Colon (tissue), 2 donors: Measurements from ENCODE around the gene FIGNL2.
"Not testable (repeated sequence)": the region's sequence is repeated elsewhere in the genome, so short reads cannot be mapped to it uniquely, and the experiment has no call there.

Experiments used
- FAIRE-seq: peaks from 2 replicates; lab custom pipeline; 2012; peaks lifted over from hg19 to GRCh38; lab: Jason Lieb, UNC
- donor health status: control.
- donor health status: control.

The FIGNL2 gene

GRCh38 chr12:51817027-51817953 lies 31.2 kb downstream of the FIGNL2 start:
- FAIRE-seq: no peak

GRCh38 chr12:51815571-51815970 lies 32.9 kb downstream of the FIGNL2 start:
- FAIRE-seq: no peak

DNA sequence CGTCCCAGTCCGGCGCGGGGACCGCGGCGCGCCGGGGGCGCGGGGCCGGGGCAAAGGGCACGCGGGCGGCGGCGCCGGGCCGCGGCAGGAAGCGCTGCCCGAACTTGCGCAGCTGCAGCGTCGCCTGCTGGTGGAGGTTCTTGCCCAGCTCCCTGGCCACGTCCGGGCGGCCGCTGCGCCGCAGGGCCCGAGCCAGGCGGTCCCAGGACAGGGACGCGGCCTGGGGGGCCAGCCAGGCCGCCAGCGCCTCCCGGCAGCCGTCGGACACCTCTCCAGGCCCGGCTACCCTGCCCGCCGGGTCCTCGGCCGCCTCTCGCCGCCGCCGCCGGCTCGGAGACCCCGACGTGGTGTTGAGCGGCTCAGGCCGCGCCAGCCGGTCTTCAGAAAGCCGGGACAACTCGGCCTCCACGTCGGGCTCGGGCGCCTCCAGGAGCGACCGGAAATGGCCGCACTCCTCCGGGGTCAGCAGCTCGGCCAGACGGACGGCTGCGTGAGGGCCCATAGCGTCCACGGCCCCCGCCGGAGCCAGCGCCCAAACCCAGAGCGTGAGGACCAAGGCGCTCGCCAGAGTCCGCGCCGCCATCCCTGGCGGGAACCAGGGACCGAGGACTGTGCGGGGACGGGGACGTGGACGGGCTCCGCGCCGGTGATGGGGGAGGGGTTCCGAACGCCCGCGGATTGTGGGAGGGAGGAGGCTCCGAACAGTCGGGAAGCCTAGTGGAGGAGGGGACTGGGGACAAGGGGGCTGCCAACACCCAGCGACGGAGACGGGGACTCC lies 34.0 kb downstream of the FIGNL2 start:
- no peak for FAIRE-seq

GRCh38 chr12:51813931-51814310 lies 34.6 kb downstream of the FIGNL2 start:
- FAIRE-seq: no peak

DNA sequence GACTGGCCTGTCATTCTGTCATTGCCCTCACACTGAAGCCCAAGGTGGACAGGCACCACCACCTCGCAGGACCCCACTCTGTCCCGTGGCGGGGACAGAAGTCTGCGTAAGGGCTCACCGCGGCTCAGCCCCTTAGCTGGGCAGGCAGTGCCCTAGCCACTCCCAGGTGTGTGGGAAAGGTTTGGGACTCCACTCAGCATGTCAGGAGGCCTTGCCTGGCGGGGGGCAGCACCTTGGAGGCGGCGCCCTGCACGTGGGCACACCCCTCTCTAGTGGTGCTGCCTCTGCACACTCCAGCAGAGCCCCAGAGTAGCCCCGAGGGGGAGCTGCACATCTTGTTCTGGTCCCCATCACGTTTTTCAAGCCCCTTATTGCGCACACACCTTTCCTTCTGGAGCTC lies 35.6 kb downstream of the FIGNL2 start:
- FAIRE-seq: no peak

DNA sequence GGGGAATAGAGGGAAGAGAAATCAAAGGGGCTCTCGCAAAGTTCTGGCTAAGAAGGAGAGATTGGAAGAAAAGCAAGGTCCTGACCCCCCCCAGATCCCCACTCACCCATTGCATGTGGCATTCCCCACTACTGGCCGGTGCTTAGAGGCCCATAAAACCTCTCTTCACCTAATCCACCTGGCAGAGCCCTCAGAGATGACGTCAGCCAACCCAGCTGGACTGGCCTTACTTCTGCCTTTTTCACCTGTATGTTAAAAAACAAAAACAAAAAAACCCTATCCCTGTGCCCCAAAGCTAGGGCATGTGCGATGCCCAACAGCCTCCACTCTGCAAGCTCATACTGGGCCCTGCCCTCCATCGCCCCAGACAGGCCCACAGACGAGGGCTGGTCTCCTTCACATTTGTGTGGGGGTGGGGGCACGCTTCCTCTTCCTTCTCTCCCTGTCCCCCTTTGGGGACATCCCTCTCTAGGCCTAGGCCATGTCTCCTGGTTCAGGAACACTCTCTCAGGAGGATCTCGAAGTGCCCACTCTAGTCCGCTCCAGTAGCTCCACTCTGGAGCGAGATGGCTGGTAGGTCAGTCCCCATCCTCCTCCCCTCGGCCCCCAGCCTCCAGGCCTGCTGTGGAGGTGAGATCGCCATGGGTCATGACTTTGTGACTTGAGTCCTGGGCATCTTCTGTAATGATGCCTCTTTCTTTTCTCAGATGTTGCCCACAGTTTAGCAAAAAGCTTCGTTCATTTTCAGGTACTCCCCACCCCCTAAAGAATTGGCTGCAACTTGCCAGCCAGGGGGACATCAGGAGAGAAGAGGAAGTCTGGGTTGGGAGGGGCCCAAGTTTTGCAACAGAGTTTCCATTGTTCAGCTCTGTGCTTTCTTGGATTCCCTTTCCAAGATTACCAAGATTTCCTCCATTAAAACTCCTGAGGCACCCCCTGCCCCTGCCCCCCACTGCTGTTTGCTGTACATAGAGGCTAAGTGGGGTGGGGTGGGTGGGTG lies 37.0 kb downstream of the FIGNL2 start:
- no peak for FAIRE-seq

DNA sequence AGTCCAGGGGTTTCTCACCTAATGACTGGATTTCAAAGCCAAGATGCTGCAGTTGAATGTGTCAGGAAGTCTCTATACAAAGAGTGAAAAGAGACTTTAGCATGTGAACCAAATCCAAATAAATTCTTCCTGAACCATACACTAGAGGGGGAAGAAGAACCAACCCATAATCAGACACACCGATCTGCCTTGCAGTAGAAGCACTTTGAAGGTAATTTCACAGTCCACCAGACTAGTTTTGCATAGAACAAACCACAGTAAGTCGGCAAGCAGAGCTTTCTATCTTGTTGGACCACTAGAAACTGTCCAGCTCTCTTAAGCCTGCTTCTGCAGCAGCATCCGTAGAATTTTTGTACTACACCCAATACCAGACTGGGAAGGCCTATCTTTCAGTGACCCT lies 39.3 kb downstream of the FIGNL2 start:
- no peak for FAIRE-seq

DNA sequence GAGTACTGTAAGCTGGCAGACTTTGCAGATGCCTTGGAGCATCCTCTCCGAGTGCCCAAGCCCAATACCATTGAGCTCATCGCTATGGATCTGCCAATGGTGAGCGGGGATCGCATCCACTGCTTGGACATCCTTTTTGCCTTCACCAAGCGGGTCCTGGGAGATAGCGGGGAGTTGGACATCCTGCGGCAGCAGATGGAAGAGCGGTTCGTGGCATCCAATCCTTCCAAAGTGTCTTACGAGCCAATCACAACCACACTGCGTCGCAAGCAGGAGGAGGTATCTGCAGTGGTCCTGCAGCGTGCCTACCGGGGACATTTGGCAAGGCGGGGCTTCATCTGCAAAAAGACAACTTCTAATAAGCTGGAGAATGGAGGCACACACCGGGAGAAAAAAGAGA lies 41.6 kb downstream of the FIGNL2 start:
- no peak for FAIRE-seq

GRCh38 chr12:51801027-51801426 lies 47.5 kb downstream of the FIGNL2 start:
- no peak for FAIRE-seq

GRCh38 chr12:51798501-51798900 lies 50.0 kb downstream of the FIGNL2 start:
- FAIRE-seq: no peak

DNA sequence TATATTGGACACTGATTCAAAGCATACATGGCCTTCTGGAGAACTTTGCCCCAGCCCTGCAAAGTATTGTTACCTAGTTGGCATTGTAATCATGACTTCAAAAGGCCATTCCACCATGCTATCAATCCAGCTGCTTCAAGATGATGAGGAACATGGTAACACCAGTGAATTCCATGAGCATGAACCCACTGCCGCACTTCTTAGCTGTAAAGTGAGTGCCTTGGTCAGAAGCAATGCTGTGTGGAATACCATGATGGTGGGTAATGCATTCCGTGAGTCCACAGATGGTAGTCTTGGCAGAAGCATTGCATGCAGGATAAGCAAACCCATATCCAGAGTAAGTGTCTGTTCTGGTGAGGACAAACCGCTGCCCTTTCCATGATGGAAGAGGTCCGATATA lies 50.5 kb downstream of the FIGNL2 start:
- FAIRE-seq: not testable (repeated sequence)

GRCh38 chr12:51797301-51797700 lies 51.2 kb downstream of the FIGNL2 start:
- FAIRE-seq: no peak

- FAIRE-seq: no peak
Observed at GRCh38 chr12:51793201-51793600, 55.3 kb downstream of the FIGNL2 start.

- no peak for FAIRE-seq
Observed at GRCh38 chr12:51792417-51792816, 56.1 kb downstream of the FIGNL2 start.

DNA sequence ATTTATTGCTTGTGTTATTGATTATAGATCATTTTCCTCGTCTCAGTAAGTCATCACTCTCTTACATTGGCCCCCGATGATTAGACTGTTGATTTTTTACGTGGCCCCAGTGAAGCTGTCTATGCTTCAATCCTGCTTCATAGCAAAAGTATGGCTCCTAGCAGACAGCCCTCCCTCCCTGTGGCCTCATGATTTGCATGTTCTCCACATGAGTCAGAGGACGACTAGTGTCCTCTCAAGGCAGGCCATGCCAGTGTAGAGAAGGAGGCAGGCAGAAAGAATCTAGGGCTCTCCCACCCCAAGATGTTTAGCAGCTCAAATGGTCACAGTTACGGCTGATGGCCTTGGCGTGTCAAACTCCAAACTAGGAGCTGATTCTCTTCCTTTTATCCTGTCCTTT lies 59.6 kb downstream of the FIGNL2 start:
- no peak for FAIRE-seq

DNA sequence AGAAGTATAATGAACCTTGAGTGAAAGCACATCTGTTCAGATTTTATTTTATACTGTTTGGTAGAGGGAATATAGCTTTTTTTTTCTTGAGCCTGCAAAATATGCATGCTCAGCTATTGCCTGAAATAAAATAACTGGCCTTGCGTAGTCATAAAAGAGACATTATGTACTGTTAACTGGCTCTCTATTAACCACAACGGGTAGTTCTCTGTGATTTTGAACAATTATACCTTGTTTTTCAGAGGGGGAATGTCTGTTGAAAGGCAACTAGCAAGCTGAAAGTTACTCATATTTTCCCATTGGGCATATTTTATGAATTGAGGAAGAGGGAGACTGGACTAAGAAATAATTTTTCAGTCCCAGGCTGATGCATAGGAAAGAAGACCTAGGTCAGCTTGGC lies 62.6 kb downstream of the FIGNL2 start:
- no peak for FAIRE-seq

GRCh38 chr12:51784688-51785087 lies 63.8 kb downstream of the FIGNL2 start:
- FAIRE-seq: no peak

DNA sequence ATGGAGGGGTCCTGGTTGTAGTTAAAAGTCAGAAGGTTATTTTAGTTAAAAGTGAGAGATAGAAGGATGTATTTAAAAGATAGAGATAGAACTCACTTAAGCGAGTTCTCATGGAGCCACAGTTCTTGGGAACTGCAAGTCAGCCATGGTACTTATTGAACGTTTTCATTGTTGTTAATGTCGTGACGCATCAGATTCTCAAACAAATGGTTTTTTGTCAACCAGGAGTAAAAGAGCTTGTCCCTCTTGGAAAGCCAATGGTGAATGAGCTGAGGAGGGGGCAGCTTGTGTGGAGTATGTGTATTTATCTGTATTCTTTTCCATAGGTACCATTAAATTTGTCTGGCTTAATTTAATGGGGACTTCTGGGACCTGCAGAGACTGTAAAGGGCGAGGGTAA lies 68.6 kb downstream of the FIGNL2 start:
- no peak for FAIRE-seq

- no peak for FAIRE-seq
Observed at GRCh38 chr12:51777973-51778372, 70.5 kb downstream of the FIGNL2 start.

- no peak for FAIRE-seq
Observed at GRCh38 chr12:51777457-51777856, 71.1 kb downstream of the FIGNL2 start.

- no peak for FAIRE-seq
Observed at GRCh38 chr12:51774933-51775332, 73.6 kb downstream of the FIGNL2 start.
